Right renal cortex interstitium (tissue), 3 donors: ENCODE measurements around the gene VTI1B. TPM values are rescaled to one million over a fixed set of nuclear protein-coding genes. Genes with fewer than 3 reads are reported as not detected.

Source experiments
- polyA plus RNA-seq, 3 donors: library from polyadenylated mRNA; unstranded; fragments of 120-200 nt; gene quantifications; one replicate each; pipeline ENCODE4 v1.2.1, GENCODE V29; 2013; ENCODE audit not compliant: insufficient read length in 3 of 3

VTI1B gene
- polyA plus RNA-seq, 3 donors = 126 to 131 (median 128) TPM

Other genes with a start within 250 kb of the VTI1B start
- gene TMEM229B, start 185.9 kb downstream of the VTI1B start, polyA plus RNA-seq = 1 to 10 TPM; 2.6 to 3.4 (median 3.0) TPM
- gene PLEKHH1, start 141.3 kb downstream of the VTI1B start, polyA plus RNA-seq = 10 to 100 TPM; 37.5 to 44.3 (median 40.1) TPM
- gene PIGH, start 74.4 kb downstream of the VTI1B start, polyA plus RNA-seq = 10 to 100 TPM; 44.7 to 48.9 (median 44.9) TPM
- 10 to 100 TPM in 2 of 3 donors, 1 to 10 TPM in 1; 9.5 to 13.8 (median 11.9) TPM for gene ARG2, start 54.7 kb downstream of the VTI1B start, polyA plus RNA-seq
- 100 to 1,000 TPM; 123 to 131 (median 125) TPM for gene RDH11, start 21.1 kb upstream of the VTI1B start, polyA plus RNA-seq
- gene RDH12, start 27.3 kb upstream of the VTI1B start, polyA plus RNA-seq = under 1 TPM; 0.26 to 0.38 (median 0.31) TPM
- gene ZFYVE26, start 142.0 kb upstream of the VTI1B start, polyA plus RNA-seq = 10 to 100 TPM; 15.4 to 15.7 (median 15.5) TPM
- gene RAD51B, start 145.1 kb upstream of the VTI1B start, polyA plus RNA-seq = 10 to 100 TPM; 11.3 to 11.9 (median 11.6) TPM